ENCODE results near the gene PLEKHA8.
A peak's percentile ranks its signal among the peaks of the same experiment; 100 is the strongest.

The PLEKHA8 gene

GRCh38 chr7:30028216-30028748, at the start of gene PLEKHA8:
PLEKHA8 (plus strand) TSS chr7:30028412; CDS start chr7:30028763, 351 bp downstream.
- peak; percentile 61 for DNase-seq (ENCODE audit: low read depth)

- DNase-seq (ENCODE audit: low read depth): no peak
Observed at GRCh38 chr7:29980151-29980550, 48.1 kb upstream of the PLEKHA8 start.

GRCh38 chr7:29987083-29987482, 41.1 kb upstream of the PLEKHA8 start:
- DNase-seq (ENCODE audit: low read depth): peak; percentile 8

- peak; percentile 43 for DNase-seq (ENCODE audit: low read depth)
Observed at GRCh38 chr7:29987811-29988317, 40.3 kb upstream of the PLEKHA8 start.

- peak; percentile 5 for DNase-seq (ENCODE audit: low read depth)
Observed at GRCh38 chr7:29988424-29989256, 39.6 kb upstream of the PLEKHA8 start.

GRCh38 chr7:29989257-29989995, 38.8 kb upstream of the PLEKHA8 start, which contains the start of gene SCRN1:
SCRN1 (minus strand) TSS chr7:29989801; CDS start chr7:29969067, 20,734 bp downstream.
- peak; percentile 2 for DNase-seq (ENCODE audit: low read depth)

- DNase-seq (ENCODE audit: low read depth): no peak
Observed at GRCh38 chr7:29990931-29991330, 37.3 kb upstream of the PLEKHA8 start.

- DNase-seq (ENCODE audit: low read depth): no peak
Observed at GRCh38 chr7:29991937-29992336, 36.3 kb upstream of the PLEKHA8 start.

DNA sequence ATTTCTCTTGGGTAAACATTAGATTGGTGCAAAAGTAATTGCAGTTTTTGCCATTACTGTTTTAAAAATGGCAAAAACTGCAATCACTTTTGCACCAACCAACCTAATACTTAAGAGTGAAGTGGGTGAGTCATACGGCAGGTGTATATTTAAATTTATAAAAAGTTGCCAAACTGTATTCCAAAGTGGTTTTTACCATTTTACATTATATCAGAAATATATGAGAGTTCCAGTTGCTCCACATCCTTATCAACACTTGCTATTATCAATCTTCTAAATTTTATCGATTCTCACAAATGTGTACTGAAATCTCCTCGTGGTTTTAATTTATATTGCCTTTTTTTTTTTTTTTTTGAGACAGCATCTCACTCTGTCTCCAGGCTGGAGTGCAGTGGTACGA, 35.1 kb upstream of the PLEKHA8 start:
- DNase-seq (ENCODE audit: low read depth): no peak

DNA sequence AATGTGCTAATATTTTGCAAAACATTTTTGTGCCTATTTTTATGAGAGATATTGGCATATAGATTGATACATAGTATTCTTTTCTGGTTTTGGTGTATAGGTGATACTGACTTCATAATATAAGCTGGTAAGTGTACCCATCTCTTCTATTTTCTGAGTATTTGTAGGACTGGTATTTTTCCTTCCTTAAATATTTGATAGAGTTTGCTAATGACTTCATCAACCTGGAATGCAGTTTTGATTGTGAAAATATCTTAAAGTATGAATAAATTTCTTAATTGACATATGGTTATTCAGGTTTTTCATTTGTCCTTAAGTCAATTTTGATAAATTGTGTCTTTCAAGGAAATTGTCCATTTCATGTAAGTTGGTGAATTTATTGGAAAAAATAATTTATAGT, 32.6 kb upstream of the PLEKHA8 start:
- DNase-seq (ENCODE audit: low read depth): no peak

GRCh38 chr7:29996321-29996720, 31.9 kb upstream of the PLEKHA8 start:
- DNase-seq (ENCODE audit: low read depth): no peak

- DNase-seq (ENCODE audit: low read depth): no peak
Observed at GRCh38 chr7:29998489-29998888, 29.7 kb upstream of the PLEKHA8 start.

DNA sequence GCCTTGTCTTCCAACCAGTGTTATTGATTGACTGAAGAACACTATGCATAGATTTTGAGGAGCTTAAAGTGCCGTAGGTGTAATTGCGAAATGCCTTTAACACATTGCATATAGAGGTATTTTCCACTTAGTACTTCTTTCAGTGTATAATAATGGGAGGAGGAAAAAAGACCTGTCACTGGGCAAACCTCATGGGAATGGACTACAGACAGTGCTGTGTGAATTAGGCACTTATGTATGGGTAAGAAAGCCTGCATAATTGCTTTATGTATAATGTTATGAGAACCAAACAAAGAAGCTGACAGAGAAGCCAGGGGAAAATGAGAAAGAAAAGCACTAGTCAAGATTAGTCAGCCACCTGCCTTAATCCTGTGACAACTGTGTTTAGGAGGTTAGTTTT, 26.2 kb upstream of the PLEKHA8 start:
- no peak for DNase-seq (ENCODE audit: low read depth)

GRCh38 chr7:30003098-30003497, 25.1 kb upstream of the PLEKHA8 start:
- DNase-seq (ENCODE audit: low read depth): no peak

DNA sequence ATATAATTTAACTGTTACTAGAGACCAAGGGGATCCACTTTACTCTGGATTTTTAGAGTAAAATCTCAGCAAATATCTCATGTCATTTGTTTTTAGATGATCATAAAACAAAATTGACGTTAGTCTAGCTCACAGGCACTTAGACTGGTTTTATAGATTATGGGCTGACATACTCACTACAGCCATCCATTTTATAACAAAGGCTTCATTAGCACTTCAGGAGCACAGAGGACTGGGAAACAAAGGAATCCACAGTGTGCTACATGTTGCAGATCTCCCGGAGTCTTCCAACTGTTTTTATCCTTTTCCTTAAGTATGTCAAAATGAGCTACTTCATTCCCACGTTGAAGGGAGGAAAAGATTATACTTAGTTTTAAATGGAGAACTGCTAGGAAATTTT, 22.7 kb upstream of the PLEKHA8 start:
- no peak for DNase-seq (ENCODE audit: low read depth)

DNA sequence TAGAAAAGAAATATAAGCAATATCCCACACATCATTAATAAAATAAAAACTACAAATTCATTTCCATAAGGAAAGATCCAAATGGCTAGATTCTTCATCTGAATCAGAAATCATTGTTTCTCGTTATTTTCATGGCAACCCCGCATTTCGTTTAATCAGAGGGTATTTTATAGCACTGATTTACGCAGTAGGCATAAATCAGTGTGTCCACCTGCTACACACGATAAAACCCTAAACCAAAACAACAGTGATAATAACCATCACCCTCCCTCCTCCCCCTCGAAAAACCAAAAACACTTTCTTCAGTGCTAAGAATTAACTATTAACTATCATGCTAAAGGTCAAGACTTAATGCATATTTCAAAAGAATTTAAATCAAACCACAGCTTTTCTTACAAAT, 18.2 kb upstream of the PLEKHA8 start:
- no peak for DNase-seq (ENCODE audit: low read depth)

- no peak for DNase-seq (ENCODE audit: low read depth)
Observed at GRCh38 chr7:30012757-30013156, 15.5 kb upstream of the PLEKHA8 start.

- DNase-seq (ENCODE audit: low read depth): no peak
Observed at GRCh38 chr7:30018451-30018850, 9.8 kb upstream of the PLEKHA8 start.

- DNase-seq (ENCODE audit: low read depth): no peak
Observed at GRCh38 chr7:30019387-30019786, 8.8 kb upstream of the PLEKHA8 start.

DNA sequence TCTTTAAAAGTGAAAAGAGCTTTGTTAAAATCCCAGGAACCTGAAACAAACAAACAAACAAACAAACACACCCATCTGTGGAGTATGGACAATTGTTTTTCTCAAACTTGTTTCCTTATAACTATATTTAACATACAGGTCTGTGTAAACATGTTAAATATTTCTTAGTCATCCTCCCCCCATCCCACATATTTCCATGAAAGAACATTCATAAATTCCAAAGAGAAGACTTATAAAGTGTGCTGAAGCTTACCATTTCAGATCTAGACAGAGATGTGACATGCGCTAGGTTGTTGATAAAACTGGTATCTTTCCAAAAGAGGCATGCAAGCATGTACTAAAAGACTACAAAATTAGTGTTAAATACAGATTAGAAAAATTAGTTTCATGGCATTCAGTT, 8.3 kb upstream of the PLEKHA8 start:
- DNase-seq (ENCODE audit: low read depth): no peak

DNA sequence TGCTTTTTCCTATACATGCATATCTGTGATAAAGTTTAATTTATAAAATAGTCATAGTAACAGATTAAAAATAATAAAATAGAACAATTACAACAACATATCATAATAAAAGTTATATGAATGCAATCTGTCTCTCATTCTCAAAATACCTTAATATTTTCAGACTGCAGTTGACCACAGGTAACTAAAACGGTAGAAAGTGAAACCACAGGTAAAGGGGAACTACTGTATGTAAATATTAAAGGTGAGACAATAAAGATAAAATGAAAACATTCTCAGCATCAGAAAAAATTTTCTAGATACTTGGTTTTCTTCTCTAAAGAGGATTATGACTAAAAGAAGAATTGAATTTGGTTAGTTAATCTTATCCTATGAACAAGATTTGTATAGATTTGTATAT, 7.7 kb upstream of the PLEKHA8 start:
- no peak for DNase-seq (ENCODE audit: low read depth)

- no peak for DNase-seq (ENCODE audit: low read depth)
Observed at GRCh38 chr7:30022991-30023390, 5.2 kb upstream of the PLEKHA8 start.

- no peak for DNase-seq (ENCODE audit: low read depth)
Observed at GRCh38 chr7:30023524-30023923, 4.7 kb upstream of the PLEKHA8 start.

Data from stromal cell of bone marrow (primary cell).